ENCODE data around the gene PNCK. TPM values are rescaled to one million over a fixed set of nuclear protein-coding genes. Genes with fewer than 3 reads are reported as not detected.

Gene PNCK
- total RNA-seq, 1 experiment from 2014 or later, result 26.8 TPM

GRCh38 chrX:153662266-153662665, 11.3 kb downstream of the PNCK start:
- no peak overlapping the region for H3K4me2 ChIP-seq (ENCODE audit: insufficient read depth, insufficient read length, low read length)
- no CpG with 5 or more reads among the region's 31 CpGs for WGBS (ENCODE audit: extremely low coverage, insufficient read length, low lambda C conversion rate)

More at GRCh38 chrX:153662266-153662665, 11.3 kb downstream of the PNCK start:
- no peak overlapping the region for H3T11ph ChIP-seq (ENCODE audit: low read length)
- no peak overlapping the region for H3K4ac ChIP-seq (ENCODE audit: low read depth, low read length)
- H2BK15ac ChIP-seq (ENCODE audit: low read depth, low read length), result no peak overlapping the region
- no peak overlapping the region for H3K9ac ChIP-seq (ENCODE audit: extremely low read depth, insufficient read length, low read length)
- no peaks in the 10 kb centered on the region for H3K4me1 Mint-ChIP-seq
- TF ChIP-seq, protein P1, sequence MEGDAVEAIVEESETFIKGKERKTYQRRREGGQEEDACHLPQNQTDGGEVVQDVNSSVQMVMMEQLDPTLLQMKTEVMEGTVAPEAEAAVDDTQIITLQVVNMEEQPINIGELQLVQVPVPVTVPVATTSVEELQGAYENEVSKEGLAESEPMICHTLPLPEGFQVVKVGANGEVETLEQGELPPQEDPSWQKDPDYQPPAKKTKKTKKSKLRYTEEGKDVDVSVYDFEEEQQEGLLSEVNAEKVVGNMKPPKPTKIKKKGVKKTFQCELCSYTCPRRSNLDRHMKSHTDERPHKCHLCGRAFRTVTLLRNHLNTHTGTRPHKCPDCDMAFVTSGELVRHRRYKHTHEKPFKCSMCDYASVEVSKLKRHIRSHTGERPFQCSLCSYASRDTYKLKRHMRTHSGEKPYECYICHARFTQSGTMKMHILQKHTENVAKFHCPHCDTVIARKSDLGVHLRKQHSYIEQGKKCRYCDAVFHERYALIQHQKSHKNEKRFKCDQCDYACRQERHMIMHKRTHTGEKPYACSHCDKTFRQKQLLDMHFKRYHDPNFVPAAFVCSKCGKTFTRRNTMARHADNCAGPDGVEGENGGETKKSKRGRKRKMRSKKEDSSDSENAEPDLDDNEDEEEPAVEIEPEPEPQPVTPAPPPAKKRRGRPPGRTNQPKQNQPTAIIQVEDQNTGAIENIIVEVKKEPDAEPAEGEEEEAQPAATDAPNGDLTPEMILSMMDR (conservative IDR thresholded peaks at IDR 0.05), result peak; percentile 72
- no peak overlapping the region for H2AK5ac ChIP-seq (ENCODE audit: insufficient read length, low read length)
- no peak overlapping the region for H3K23ac ChIP-seq (ENCODE audit: insufficient read length, low read depth, low read length)
- H3K9me3 Mint-ChIP-seq, result peaks cover 71 to 74% of the 10 kb centered on the region in 2 experiments
- no peak overlapping the region for H3K14ac ChIP-seq (ENCODE audit: insufficient read depth, low read length)
- H3K18ac ChIP-seq (ENCODE audit: insufficient read length, low read depth, low read length), result no peak overlapping the region
- H3K4me1 ChIP-seq (ENCODE audit: insufficient read depth, low read length), result no peaks in the 10 kb centered on the region
- H3K36me3 Mint-ChIP-seq (ENCODE audit: insufficient read depth in 1 of 3, low read depth in 3 of 3), result peaks cover 0 to 3% (median 0%) of the 10 kb centered on the region in 3 experiments; a peak in 4 of 7 replicates
- no peak overlapping the region for H2BK20ac ChIP-seq (ENCODE audit: low read depth, low read length, poor library complexity, severe bottlenecking)
- H4K20me1 ChIP-seq (ENCODE audit: control insufficient read depth, insufficient read depth, insufficient read length), result no peaks in the 10 kb centered on the region
- no peak overlapping the region for H2BK12ac ChIP-seq (ENCODE audit: insufficient read length, low read depth, low read length)
- H3K79me2 ChIP-seq (ENCODE audit: insufficient read depth, low read length), result no peaks in the 10 kb centered on the region
- H3K56ac ChIP-seq (ENCODE audit: insufficient read length, low read depth, low read length), result no peak overlapping the region
- H3K27ac Mint-ChIP-seq, result no peak overlapping the region
- peaks cover 8% of the 10 kb centered on the region for H3K9me3 ChIP-seq (ENCODE audit: control insufficient read depth, low read depth, low read length)
- H2AFZ ChIP-seq (ENCODE audit: low read length), result no peak overlapping the region
- no peak overlapping the region for H4K91ac ChIP-seq (ENCODE audit: insufficient read length, low read depth, low read length)
- H3K79me1 ChIP-seq (ENCODE audit: insufficient read depth, low read depth, low read length, poor library complexity, severe bottlenecking), result no peaks in the 10 kb centered on the region
- no peak overlapping the region for H2BK5ac ChIP-seq (ENCODE audit: insufficient read length, low read length)
- H4K8ac ChIP-seq (replicated peaks; ENCODE audit: insufficient read length, low read depth, low read length), result no peak overlapping the region
- H3K23me2 ChIP-seq (ENCODE audit: insufficient read length, low read depth, low read length, poor library complexity, severe bottlenecking), result no peaks in the 10 kb centered on the region
- DNase-seq, result peak; percentile 80
- no peak overlapping the region for H2BK120ac ChIP-seq (ENCODE audit: low read depth, low read length, poor library complexity, severe bottlenecking)
- H3K4me3 Mint-ChIP-seq, result peak overlapping the region; percentile 31 to 44; a peak in 3 of 5 replicates
- H3K27ac ChIP-seq (ENCODE audit: insufficient read length, low read depth, low read length), result no peak overlapping the region
- H4K5ac ChIP-seq (ENCODE audit: insufficient read length, low read depth, low read length), result no peak overlapping the region
- peaks cover 58% of the 10 kb centered on the region for H3K27me3 Mint-ChIP-seq (ENCODE audit: low read depth)
- H3K27me3 ChIP-seq (ENCODE audit: insufficient read depth, low read length), result no peaks in the 10 kb centered on the region
